Ovary (tissue), 3 donors: ENCODE data around the gene FANCI.

Source experiments
- CTCF ChIP-seq, 3 donors: fragments of 450-650 bp in 2 of 3; fragments of 200-600 bp in 1 of 3; IDR thresholded peaks; one replicate each; pipeline versions ENCODE4 v1.5.1 to v1.8.0; 2016 to 2022; ENCODE audit warnings: antibody characterized with exemption in 3 of 3, mild to moderate bottlenecking in 1 of 3
- EP300 ChIP-seq: sonication (generic); formaldehyde crosslinking; IDR thresholded peaks from one replicate; pipeline ENCODE4 v1.6.1; 2017; ENCODE audit warnings: antibody characterized with exemption
- POLR2A ChIP-seq: fragments of 450-650 bp; IDR thresholded peaks from one replicate; pipeline ENCODE4 v1.6.1; 2017; ENCODE audit warnings: antibody characterized with exemption, mild to moderate bottlenecking, moderate library complexity
- donor health status: DM: no; HTN: no; CAD: no.

DNA sequence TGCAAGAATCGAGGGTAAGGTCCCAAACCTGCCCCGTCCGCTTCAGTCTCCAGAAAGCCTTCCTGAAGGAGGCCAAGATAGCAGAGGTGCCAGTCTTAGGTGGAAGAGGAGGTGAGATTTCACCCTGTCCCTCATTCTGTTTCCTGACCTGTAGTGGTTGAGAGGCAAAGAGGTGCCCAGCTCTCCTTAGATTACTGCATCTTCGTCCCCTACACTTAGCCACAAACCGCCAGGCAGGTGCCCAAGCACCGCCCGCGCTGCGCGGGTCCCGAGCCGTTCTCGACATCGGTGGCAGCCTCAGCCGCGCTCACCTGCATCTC, 114.6 kb downstream of the FANCI start:
- TF ChIP-seq CTCF (IDR thresholded peaks at IDR 0.05) (no peak), POLR2A (no peak), EP300 (no peak)
